Activated T-helper 17 cell treated with anti-CD3 and anti-CD28 coated beads, Interleukin-2, amount 50 U/mL, for 72 hours (primary cell): ENCODE results near the gene HDAC4. TPM values are rescaled to one million over a fixed set of nuclear protein-coding genes. Genes with fewer than 3 reads are reported as not detected.

Source experiments
- ATAC-seq: fragments of 150-1000 bp; cut with Tn5 transposase; replicated peaks from 2 replicates; pipeline ENCODE4 v1.10.0; 2021; ENCODE audit warnings: mild to moderate bottlenecking, moderate library complexity
- H3K27ac Mint-ChIP-seq: one replicate; pipeline ENCODE4 v1.8.0; 2022; ENCODE audit warnings: mixed read lengths
- H3K27me3 Mint-ChIP-seq: one replicate; pipeline ENCODE4 v1.8.0; 2022; ENCODE audit warnings: mixed read lengths
- H3K36me3 Mint-ChIP-seq: one replicate; pipeline ENCODE4 v1.8.0; 2022; ENCODE audit warnings: low read depth, mild to moderate bottlenecking, mixed read lengths
- H3K4me1 Mint-ChIP-seq: one replicate; pipeline ENCODE4 v1.8.0; 2022; ENCODE audit warnings: mixed read lengths
- H3K4me3 Mint-ChIP-seq: one replicate; pipeline ENCODE4 v1.8.0; 2022; ENCODE audit warnings: mild to moderate bottlenecking, mixed read lengths
- H3K9me3 Mint-ChIP-seq: one replicate; pipeline ENCODE4 v1.8.0; 2022; ENCODE audit warnings: mixed read lengths
- total RNA-seq, 2 donors: library from RNA; stranded (reverse); gene quantifications; one replicate each; pipeline ENCODE4 v1.2.3, GENCODE V29; 2022

HDAC4 gene
- total RNA-seq, 2 donors from 2014 or later = 34.3 to 52.9 TPM

DNA sequence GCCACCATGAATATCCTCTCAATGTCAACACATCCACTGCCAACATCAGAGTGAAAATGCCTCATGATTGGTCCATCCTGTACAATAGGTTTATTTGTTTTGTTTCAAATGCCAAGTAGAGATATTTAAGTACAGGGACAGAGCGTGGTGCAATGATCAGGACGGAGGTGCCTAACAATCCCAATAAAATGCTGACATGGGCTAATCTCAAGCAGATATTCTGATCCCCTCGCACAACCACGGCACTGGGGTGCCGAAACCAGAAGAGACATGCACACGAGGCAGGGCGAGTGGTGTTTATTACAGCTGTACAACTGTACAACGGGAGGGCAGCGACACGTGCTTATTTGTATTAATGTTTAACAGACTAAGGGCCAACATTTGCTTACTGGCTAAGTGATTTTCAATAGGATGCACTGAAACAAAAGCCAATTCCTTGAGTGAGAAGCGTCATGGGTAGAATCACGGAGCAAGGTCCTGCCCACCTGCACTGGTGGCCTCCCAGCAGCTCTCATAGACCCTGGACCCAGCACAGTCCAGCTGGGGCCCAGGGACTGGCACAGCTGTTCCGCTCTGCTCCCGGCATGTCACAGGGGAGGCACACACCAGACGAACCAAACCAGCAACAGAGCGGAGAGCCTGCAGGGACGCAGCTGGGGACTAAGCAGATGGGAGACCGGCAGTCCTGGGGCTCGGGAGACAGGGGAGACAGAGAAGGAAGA, 101.4 kb downstream of the HDAC4 start:
- peak overlapping the region; percentile 89 for H3K27ac Mint-ChIP-seq
- H3K27me3 Mint-ChIP-seq = peaks cover 6% of the 10 kb centered on the region
- peak overlapping the region; percentile 84 for H3K4me3 Mint-ChIP-seq
- peaks cover 42% of the 10 kb centered on the region for H3K4me1 Mint-ChIP-seq
- H3K9me3 Mint-ChIP-seq = no peaks in the 10 kb centered on the region
- no peaks in the 10 kb centered on the region for H3K36me3 Mint-ChIP-seq
- ATAC-seq = no peak

DNA sequence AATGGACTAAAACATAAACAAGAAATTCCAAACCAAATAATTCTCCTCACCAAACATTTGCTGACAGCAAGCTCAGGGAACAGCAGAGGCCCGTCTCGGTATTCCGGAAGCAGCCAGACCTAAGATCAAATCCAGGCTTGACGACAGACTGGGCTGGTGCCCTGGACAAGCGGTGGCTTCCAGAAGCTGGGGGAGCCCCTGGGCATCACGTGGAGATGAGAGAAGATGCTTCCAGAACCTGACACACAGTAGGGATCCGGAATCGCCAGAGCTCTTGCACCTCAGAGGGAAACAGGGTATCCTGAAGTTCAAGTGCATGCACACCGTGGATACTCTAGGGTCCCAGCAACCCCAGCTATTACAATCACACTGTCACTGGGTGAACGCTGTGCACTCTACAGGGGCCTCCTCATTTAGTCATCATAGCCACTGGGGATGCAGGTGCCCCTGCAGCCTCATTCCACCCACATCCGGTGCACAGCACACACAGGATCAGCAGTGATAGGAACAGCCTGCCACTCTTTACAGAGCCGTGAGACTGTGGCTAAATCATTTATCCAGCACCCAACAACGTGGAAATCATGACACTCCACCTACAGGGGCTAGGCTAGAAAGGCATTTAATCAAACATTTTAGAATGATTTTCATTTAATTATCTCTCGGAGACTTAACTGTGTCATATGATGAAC, 102.6 kb downstream of the HDAC4 start:
- H3K36me3 Mint-ChIP-seq = no peaks in the 10 kb centered on the region
- ATAC-seq = peak; percentile 89
- peak overlapping the region; percentile 89 for H3K27ac Mint-ChIP-seq
- peaks cover 6% of the 10 kb centered on the region for H3K27me3 Mint-ChIP-seq
- H3K4me3 Mint-ChIP-seq = peak overlapping the region; percentile 84
- H3K9me3 Mint-ChIP-seq = no peaks in the 10 kb centered on the region
- peaks cover 38% of the 10 kb centered on the region for H3K4me1 Mint-ChIP-seq

DNA sequence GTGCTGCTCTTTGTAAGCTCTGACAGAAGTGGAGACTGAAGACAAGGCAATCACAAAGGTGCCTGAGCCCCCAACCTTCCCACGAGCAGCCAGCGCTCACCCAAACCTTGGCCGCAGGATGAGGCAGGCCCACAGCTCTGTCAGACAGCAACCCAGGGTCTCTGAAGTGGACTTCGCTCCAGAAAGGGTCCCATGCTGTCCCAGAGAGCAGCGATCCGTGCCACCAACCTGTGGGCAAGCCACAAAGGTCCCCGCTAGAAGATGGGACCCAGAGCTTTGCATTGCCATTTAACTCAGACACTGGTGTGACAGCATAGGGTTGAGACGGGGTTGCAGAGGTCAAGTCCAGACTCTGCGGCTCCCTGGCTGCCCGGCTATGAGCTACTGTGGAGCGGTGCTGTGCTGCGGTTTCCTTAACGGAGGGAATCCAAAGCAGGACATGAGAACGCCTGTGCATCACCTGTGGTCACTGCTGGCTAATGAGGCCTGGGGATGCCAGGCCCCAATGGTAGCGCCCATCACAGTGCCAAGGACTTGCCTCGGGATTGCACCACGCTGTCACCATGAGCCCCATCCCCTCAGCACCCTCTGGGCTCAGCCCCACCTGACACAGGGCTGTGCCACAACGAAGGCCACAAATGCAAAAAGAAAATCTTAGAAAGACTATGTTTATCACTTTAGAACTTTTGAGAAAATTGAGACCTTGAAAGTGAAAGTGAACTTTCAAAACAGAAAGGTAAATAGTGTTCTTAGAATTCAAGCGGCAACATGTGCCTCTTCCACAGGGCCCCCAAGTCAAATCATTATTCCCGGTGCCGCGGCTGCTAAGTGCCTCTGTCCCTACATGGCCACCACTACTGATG, 103.4 kb downstream of the HDAC4 start:
- peaks cover 6% of the 10 kb centered on the region for H3K27me3 Mint-ChIP-seq
- peak overlapping the region; percentile 84 for H3K4me3 Mint-ChIP-seq
- H3K36me3 Mint-ChIP-seq = no peaks in the 10 kb centered on the region
- peak overlapping the region; percentile 89 for H3K27ac Mint-ChIP-seq
- no peak for ATAC-seq
- peaks cover 38% of the 10 kb centered on the region for H3K4me1 Mint-ChIP-seq
- H3K9me3 Mint-ChIP-seq = no peaks in the 10 kb centered on the region

DNA sequence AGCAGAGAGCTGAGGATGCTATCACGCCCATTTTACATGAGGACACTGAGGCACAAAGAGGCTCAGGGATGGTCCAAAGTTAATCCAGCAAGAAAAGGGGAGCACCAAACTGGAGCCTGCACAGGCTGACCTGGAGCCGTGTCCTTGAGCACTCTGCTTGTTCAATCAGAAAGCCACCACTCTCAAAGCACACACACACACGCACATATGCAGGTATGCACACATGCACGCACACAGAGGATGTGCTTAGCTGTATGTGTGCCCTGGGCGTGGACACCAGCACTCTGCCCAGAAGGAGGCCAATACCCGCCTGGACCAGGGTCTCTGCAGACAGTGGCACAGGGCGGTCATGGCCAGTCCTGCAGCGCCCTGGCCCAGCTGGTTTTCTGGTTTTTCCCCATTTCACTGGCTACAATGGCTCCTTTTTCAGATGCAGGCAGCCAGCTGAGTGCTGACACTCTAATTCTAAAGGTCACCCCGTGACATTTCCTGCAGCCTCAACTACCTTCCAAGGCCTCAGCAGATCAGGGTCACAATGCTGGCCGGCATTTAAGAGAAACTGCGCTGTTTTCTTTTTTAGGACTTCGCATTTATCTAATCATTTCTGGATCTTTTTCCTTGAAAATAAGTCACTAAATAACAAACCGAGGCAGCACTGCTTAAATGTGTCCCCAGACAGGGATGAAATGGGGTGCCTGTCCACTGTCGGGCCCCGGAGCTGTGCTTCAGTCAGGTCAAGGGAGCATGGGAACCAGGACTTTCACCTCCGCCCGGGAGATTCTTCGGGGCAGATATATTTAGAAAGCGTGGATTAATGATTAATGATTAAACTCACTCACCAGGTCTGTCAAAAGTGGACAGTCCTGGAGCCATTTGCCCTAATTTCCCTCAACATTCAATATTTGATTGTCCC, 104.5 kb downstream of the HDAC4 start:
- Mint-ChIP-seq H3K4me3 (peak overlapping the region; percentile 62), H3K9me3 (no peaks in the 10 kb centered on the region), H3K27ac (no peak overlapping the region), H3K4me1 (peaks cover 38% of the 10 kb centered on the region), H3K36me3 (no peaks in the 10 kb centered on the region), H3K27me3 (peaks cover 6% of the 10 kb centered on the region)
- no peak for ATAC-seq

DNA sequence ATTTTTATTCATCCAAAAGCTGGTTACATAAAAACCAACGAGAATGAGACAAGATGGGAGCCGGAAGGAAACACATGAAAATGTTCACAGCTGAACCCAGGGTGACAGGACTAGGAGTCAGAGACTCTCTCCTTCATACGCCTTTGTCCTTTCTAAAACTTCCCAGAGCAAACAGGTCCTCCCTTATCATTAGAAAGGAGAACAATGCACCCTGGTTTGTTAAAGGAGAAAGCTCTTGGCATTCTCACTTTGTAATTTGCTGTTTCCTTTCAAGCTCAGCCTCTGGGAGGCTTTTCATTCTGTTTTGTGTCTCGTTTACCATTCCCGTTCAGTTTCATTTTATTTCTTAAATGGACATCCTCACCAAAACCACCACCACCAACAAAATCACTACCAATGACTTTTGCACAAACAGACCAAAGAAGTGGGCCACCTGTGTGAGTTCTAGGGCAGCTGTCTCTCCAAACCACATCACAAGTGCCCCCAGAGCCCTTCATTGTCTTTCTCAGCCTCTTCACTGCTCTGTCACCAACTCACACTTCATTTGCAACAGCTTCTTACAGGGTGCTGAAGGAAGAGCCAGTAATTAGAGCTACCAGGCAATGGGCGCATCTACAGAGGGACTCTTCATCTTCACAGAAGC, 105.3 kb downstream of the HDAC4 start:
- H3K4me3 Mint-ChIP-seq = peak overlapping the region; percentile 62
- peaks cover 40% of the 10 kb centered on the region for H3K4me1 Mint-ChIP-seq
- no peak for ATAC-seq
- H3K9me3 Mint-ChIP-seq = no peaks in the 10 kb centered on the region
- H3K27me3 Mint-ChIP-seq = peaks cover 6% of the 10 kb centered on the region
- no peak overlapping the region for H3K27ac Mint-ChIP-seq
- no peaks in the 10 kb centered on the region for H3K36me3 Mint-ChIP-seq

DNA sequence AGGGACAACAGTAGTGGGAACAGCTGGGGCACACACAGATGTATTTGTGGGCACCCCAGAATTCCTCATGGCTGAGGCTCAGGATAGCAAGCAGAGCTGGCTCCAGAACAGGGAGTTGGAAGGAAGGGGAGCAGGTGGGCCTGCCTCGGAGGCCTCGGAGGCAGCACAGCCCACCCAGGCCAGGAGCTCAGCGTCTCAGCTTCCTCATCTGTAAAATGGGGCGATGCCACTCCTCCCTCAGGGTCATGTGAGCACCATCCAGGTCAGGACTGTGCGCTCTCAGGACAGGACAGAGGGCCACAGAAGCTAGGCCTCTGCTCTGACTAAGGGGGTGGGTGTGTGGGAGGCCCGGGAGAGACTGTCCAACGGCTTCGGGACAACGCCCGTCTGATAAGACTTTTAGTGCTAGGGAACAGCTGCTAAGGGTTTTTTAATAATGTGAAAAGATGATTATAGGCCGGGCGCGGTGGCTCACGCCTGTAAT, 106.2 kb downstream of the HDAC4 start:
- H3K27ac Mint-ChIP-seq = peak overlapping the region; percentile 85
- H3K4me3 Mint-ChIP-seq = peak overlapping the region; percentile 79
- peaks cover 6% of the 10 kb centered on the region for H3K27me3 Mint-ChIP-seq
- no peak for ATAC-seq
- no peaks in the 10 kb centered on the region for H3K36me3 Mint-ChIP-seq
- H3K9me3 Mint-ChIP-seq = no peaks in the 10 kb centered on the region
- peaks cover 49% of the 10 kb centered on the region for H3K4me1 Mint-ChIP-seq

DNA sequence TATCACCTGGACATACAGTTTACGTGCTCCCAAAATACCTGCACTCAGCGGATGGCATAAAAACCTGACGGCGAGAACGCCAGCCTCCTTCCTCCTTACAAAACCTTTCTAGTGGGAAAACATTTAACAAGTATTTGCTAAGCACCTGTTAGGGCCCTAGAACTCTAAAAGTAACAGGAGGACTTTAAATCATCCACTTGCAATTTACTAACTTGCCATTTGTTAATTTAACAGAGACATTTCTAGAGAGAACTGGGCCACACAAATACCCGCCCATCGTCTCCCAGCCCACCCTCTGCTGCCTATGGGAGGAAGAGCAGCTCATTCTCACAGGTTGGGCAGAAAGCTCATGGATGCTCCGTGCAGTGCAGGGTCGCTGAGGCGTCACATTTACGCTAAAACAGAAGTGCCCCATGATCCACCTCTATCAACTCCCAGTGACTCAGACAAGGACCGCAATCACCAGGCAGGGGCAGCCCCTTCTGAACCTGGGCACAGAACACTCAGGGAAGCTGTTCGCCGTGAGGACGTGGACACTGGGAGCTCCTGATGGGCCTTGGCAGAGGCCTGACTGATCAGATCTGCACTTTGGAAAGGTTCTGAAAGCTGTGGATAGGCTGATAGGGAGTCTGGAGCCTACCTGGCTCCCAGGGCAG, 106.9 kb downstream of the HDAC4 start:
- ATAC-seq = peak; percentile 82
- Mint-ChIP-seq H3K4me1 (peaks cover 51% of the 10 kb centered on the region), H3K27ac (peak overlapping the region; percentile 85), H3K27me3 (peaks cover 6% of the 10 kb centered on the region), H3K9me3 (no peaks in the 10 kb centered on the region), H3K36me3 (no peaks in the 10 kb centered on the region), H3K4me3 (peak overlapping the region; percentile 79)

DNA sequence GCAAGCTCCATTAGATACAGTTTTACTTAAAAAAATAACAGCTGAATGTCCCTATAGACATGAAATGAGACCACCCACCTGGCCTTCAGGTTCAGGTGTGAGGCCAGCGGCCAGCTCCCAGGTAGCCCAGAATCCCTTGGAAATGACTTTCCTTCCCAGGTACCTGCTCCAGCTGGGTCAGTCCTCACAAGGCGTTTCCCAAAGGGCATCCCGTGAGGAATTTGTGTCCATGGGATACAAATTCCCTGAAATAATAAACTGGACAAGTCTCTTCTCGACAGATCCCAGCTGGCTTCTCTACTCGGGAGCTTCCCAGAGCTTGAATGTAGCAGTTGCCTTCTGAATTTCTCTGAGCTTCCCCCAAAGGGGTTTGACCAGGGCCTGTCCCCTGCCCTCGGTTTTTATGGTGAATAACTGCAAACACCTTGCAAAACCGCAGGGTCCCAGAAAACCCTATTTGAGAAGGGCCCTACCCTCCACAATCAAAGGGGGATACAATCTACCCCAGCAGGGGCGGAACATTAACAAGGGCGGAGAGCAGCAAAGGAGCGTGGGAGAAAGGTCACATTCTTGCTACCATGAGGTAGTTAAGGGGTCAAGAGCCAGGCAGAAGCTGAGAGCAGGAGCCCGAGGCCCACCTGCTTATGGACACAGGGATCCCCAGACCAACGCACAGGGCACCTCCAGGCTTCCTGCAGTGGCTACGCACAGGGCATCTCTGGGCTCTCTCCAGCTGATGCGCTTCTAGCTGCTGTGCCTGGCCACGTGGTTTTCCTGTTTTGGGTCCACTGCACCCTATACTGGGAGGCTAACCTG, 107.7 kb downstream of the HDAC4 start:
- Mint-ChIP-seq H3K9me3 (no peaks in the 10 kb centered on the region), H3K4me3 (peak overlapping the region; percentile 79), H3K27ac (no peak overlapping the region), H3K27me3 (peaks cover 6% of the 10 kb centered on the region), H3K4me1 (peaks cover 51% of the 10 kb centered on the region), H3K36me3 (no peaks in the 10 kb centered on the region)
- no peak for ATAC-seq

DNA sequence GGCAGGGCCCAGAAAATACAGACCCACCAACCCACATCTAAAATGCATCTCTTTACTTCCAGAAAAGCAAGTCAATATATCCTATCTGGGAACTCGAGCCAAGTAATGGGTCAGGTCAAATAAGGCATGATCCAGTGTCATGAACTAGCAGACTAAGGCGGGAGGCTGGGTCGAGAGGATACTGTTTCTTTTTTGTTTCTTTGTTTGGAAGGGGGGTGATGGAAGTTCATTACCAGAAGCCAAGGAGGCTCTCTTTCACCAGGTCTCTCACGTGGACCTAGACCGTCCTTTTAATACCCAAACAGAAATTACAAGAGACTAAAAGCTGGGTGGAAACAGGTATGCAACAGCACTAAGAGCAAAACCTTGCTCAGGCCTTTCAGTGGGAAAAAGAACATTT, 108.3 kb downstream of the HDAC4 start:
- Mint-ChIP-seq H3K27ac (no peak overlapping the region), H3K36me3 (no peaks in the 10 kb centered on the region), H3K4me3 (no peak overlapping the region), H3K9me3 (no peaks in the 10 kb centered on the region), H3K4me1 (peaks cover 51% of the 10 kb centered on the region), H3K27me3 (peaks cover 6% of the 10 kb centered on the region)
- no peak for ATAC-seq

DNA sequence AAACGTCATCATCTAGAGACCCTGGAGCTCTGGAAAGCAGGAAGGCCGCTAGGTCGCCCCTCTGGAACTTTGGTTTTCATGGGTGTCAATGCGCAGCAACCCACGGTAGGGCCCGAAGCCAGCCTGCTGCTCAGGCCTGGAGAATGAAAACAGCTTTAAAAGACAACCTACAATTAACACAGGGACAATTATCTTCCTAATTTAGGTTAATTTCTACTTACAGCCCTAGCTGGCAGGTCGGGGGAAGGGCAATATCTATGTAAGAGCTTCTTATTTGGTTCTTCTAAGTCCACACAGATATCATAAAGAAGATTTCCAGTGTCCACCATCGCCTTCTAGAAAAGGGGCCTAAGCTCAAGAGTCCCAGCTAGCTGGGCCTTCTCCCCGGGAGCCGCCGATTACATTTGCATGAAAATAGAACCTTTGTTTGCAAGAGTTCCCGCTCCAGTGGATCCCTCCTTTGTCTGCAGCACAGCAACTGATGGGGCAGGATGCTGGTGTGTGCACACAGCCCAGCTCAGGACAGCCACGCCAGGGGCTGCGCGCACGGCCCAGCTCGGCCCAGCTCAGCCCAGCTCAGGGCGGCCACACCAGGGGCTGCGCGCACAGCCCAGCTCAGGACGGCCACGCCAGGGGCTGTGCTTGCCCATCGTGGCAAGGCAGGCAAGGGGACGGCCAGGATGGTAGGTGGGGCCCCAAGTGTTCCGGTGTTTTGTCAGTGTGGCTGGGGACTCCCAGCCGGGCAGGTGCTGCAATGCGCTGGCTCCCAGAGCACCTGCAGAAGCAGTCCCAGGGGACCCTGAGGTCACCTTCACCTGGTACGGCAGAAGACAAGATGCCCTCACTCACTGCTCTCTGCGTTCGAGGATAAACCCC, 109.1 kb downstream of the HDAC4 start:
- H3K27me3 Mint-ChIP-seq = peaks cover 9% of the 10 kb centered on the region
- no peaks in the 10 kb centered on the region for H3K9me3 Mint-ChIP-seq
- peaks cover 56% of the 10 kb centered on the region for H3K4me1 Mint-ChIP-seq
- H3K4me3 Mint-ChIP-seq = no peak overlapping the region
- H3K27ac Mint-ChIP-seq = no peak overlapping the region
- no peak for ATAC-seq
- no peaks in the 10 kb centered on the region for H3K36me3 Mint-ChIP-seq

DNA sequence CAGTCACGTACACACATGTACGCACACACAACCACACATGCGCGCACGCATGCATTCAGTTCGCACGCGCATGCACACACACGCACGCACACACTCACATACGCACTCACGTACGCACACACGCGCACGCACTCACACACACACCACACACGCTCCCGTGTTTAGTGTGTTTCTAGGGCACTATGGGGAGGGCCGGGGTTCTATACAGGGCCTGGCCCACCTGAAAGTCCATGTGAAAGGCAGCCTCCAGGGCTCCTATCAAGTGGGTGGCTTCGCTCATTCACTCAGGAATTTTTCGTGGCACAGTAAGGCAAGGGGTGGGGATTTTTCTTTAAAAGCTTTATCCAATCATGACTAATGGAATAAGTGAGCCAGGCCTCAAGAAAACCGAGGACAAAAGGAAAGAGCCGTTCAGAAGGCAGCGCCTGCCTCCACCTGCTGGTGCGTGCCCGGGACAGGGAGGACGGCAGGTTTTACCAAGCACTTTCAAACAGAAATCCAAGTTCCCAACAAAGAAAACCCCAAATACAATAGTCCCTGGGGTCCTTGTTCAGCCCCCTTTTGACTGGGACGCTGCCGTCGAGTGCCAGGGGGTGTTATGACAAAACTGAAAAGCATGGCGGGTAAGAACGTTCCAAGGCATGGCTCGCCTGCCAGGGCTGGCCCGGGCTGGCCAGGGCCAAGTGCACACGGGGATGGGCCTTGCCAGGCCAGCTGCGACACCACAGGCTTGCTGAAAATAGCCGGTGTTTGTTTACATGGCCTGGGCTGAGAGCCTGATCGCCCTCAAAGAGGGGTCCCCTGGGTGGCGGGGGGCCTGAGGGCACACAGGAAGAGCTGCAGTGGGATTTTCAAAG, 110.0 kb downstream of the HDAC4 start:
- no peaks in the 10 kb centered on the region for H3K9me3 Mint-ChIP-seq
- H3K27me3 Mint-ChIP-seq = peaks cover 8% of the 10 kb centered on the region
- no peak for ATAC-seq
- no peaks in the 10 kb centered on the region for H3K36me3 Mint-ChIP-seq
- no peak overlapping the region for H3K4me3 Mint-ChIP-seq
- H3K27ac Mint-ChIP-seq = no peak overlapping the region
- H3K4me1 Mint-ChIP-seq = peaks cover 60% of the 10 kb centered on the region
